H1 (cell line): ENCODE results near the gene CADM2. TPM values are rescaled to one million over a fixed set of nuclear protein-coding genes. Genes with fewer than 3 reads are reported as not detected.
A peak's percentile ranks its signal among the peaks of the same experiment; 100 is the strongest.

Experiments used
- CTCF ChIA-PET: fragments of 300-600 bp; sonication (Branson Sonifier 250); formaldehyde crosslinking; loops from one replicate; lab custom pipeline; 2021; ENCODE audit not compliant: partially characterized antibody; lab: Charles Lee
- POLR2A ChIA-PET: fragments of 300-600 bp; sonication (Branson Sonifier 250); formaldehyde crosslinking; loops from one replicate; lab custom pipeline; 2021; ENCODE audit warnings: inconsistent platforms; ENCODE audit not compliant: partially characterized antibody; lab: Charles Lee
- DNase-seq, 2 experiments: peaks; one replicate each; pipeline versions ENCODE4 v3.0.0 to v3.0.0-alpha.2; 2010 to 2022; ENCODE audit warnings: low spot score in 2 of 2, low read depth in 1 of 2, mixed read lengths in 1 of 2
- FAIRE-seq: peaks from 2 replicates; lab custom pipeline; 2011; peaks lifted over from hg19 to GRCh38; lab: Jason Lieb, UNC
- H2AFZ ChIP-seq: 2 replicates; pipeline ENCODE4 v1.8.1; 2012; ENCODE audit warnings: low read length, inconsistent platforms
- H2AK5ac ChIP-seq: 2 replicates; pipeline ENCODE4 v1.6.1; 2013; ENCODE audit warnings: low read depth, low read length
- H2BK120ac ChIP-seq: replicated peaks from 2 replicates; pipeline ENCODE3; 2013; ENCODE audit warnings: low read depth, low read length, inconsistent platforms
- H2BK12ac ChIP-seq: 2 replicates; pipeline ENCODE4 v1.6.1; 2013; ENCODE audit warnings: low read depth, low read length
- H2BK15ac ChIP-seq: 2 replicates; pipeline ENCODE4 v1.6.1; 2013; ENCODE audit warnings: low read length
- H2BK20ac ChIP-seq: 2 replicates; pipeline ENCODE4 v1.6.1; 2013; ENCODE audit warnings: low read length
- H2BK5ac ChIP-seq: 2 replicates; pipeline ENCODE4 v1.6.1; 2013; ENCODE audit warnings: low read depth, low read length
- H3K14ac ChIP-seq: 2 replicates; pipeline ENCODE4 v1.6.1; 2013; ENCODE audit warnings: inconsistent platforms; ENCODE audit not compliant: insufficient read length
- H3K18ac ChIP-seq: 2 replicates; pipeline ENCODE4 v1.6.1; 2013; ENCODE audit warnings: low read length; ENCODE audit errors: extremely low read depth
- H3K23ac ChIP-seq: 2 replicates; pipeline ENCODE4 v1.6.1; 2013; ENCODE audit warnings: inconsistent platforms; ENCODE audit not compliant: insufficient read length
- H3K23me2 ChIP-seq: 2 replicates; pipeline ENCODE4 v1.6.1; 2013; ENCODE audit warnings: low read depth, low read length
- H3K27ac ChIP-seq: 2 replicates; pipeline ENCODE4 v1.6.1; 2011; ENCODE audit warnings: low read depth, low read length, inconsistent platforms
- H3K27me3 ChIP-seq, 4 experiments: replicated peaks in 1 of 4; 1 replicate in 1 of 4; 2 replicates in 3 of 4; pipeline versions ENCODE4 v1.6.1 to v1.8.1; 2011 to 2013; ENCODE audit warnings: low read length in 3 of 4, mild to moderate bottlenecking in 3 of 4, inconsistent platforms in 2 of 4, mixed read lengths in 2 of 4, moderate library complexity in 1 of 4; ENCODE audit not compliant: control insufficient read depth in 3 of 4, insufficient read depth in 3 of 4; ENCODE audit errors: extremely low read depth in 1 of 4
- H3K36me3 ChIP-seq, 4 experiments: 2 replicates each; pipeline versions ENCODE4 v1.6.1 to v1.8.1; 2011 to 2013; ENCODE audit warnings: mild to moderate bottlenecking in 4 of 4, low read length in 3 of 4, moderate library complexity in 2 of 4, control low read depth in 1 of 4, inconsistent platforms in 1 of 4; ENCODE audit not compliant: insufficient read depth in 4 of 4, control insufficient read depth in 2 of 4
- H3K4ac ChIP-seq: replicated peaks from 2 replicates; pipeline ENCODE3; 2013; ENCODE audit warnings: low read length, low read depth, mixed read lengths, inconsistent platforms; ENCODE audit not compliant: insufficient read length
- H3K4me1 ChIP-seq, 4 experiments: replicated peaks in 1 of 4; 1 replicate in 1 of 4; 2 replicates in 3 of 4; pipeline versions ENCODE4 v1.6.1 to v1.8.1; 2011 to 2013; ENCODE audit warnings: low read length in 3 of 4, inconsistent platforms in 2 of 4, mixed read lengths in 1 of 4; ENCODE audit not compliant: insufficient read depth in 4 of 4, control insufficient read depth in 3 of 4
- H3K4me2 ChIP-seq, 2 experiments: 2 replicates each; pipeline versions ENCODE4 v1.6.1 to v1.8.1; 2011 to 2013; ENCODE audit warnings: low read depth in 2 of 2, low read length in 2 of 2, control low read depth in 1 of 2, inconsistent platforms in 1 of 2, mild to moderate bottlenecking in 1 of 2; ENCODE audit not compliant: insufficient read depth in 1 of 2
- H3K4me3 ChIP-seq, 4 experiments: fragments of 200-600, 300-600 bp in 1 of 4; sonication (generic), shearing (Covaris generic), sonication (Bioruptor Twin) in 1 of 4; 2 replicates each; pipeline versions ENCODE4 v1.5.1 to v1.8.1; 2011 to 2016; ENCODE audit warnings: low read length in 4 of 4, low read depth in 3 of 4, control low read depth in 2 of 4, inconsistent platforms in 2 of 4, mild to moderate bottlenecking in 2 of 4, mixed read lengths in 1 of 4, moderate library complexity in 1 of 4; ENCODE audit not compliant: insufficient read depth in 2 of 4; ENCODE audit errors: extremely low read depth in 1 of 4
- H3K56ac ChIP-seq: replicated peaks from 2 replicates; pipeline ENCODE3; 2013; ENCODE audit warnings: low read depth, mild to moderate bottlenecking, mixed read lengths, low read length, inconsistent platforms; ENCODE audit not compliant: insufficient read length
- H3K79me1 ChIP-seq: 2 replicates; pipeline ENCODE4 v1.6.1; 2013; ENCODE audit warnings: low read depth, low read length, control low read depth
- H3K79me2 ChIP-seq, 2 experiments: 2 replicates each; pipeline versions ENCODE4 v1.6.1 to v1.8.1; 2012 to 2013; ENCODE audit warnings: low read length in 2 of 2, mild to moderate bottlenecking in 2 of 2, inconsistent platforms in 1 of 2; ENCODE audit not compliant: insufficient read depth in 2 of 2, control insufficient read depth in 1 of 2
- H3K9ac ChIP-seq, 4 experiments: replicated peaks in 1 of 4; 1 replicate in 1 of 4; 2 replicates in 3 of 4; pipeline versions ENCODE4 v1.6.1 to v1.8.1; 2011 to 2013; ENCODE audit warnings: low read depth in 3 of 4, low read length in 3 of 4, control low read depth in 2 of 4, mild to moderate bottlenecking in 2 of 4, moderate library complexity in 2 of 4, inconsistent platforms in 1 of 4; ENCODE audit errors: extremely low read depth in 1 of 4
- H3K9me3 ChIP-seq, 2 experiments: 2 replicates each; pipeline versions ENCODE4 v1.6.1 to v1.8.1; 2012 to 2013; ENCODE audit warnings: mild to moderate bottlenecking in 2 of 2, moderate library complexity in 2 of 2, control low read depth in 1 of 2, inconsistent platforms in 1 of 2, low read depth in 1 of 2, low read length in 1 of 2, mixed read lengths in 1 of 2; ENCODE audit not compliant: insufficient read depth in 2 of 2
- H4K20me1 ChIP-seq, 2 experiments: replicated peaks in 1 of 2; 2 replicates each; pipeline versions ENCODE3 to v1.8.1; 2011 to 2013; ENCODE audit warnings: inconsistent platforms in 2 of 2, low read length in 2 of 2, mild to moderate bottlenecking in 1 of 2; ENCODE audit not compliant: insufficient read depth in 2 of 2, control insufficient read depth in 1 of 2
- H4K5ac ChIP-seq: 2 replicates; pipeline ENCODE4 v1.6.1; 2013; ENCODE audit warnings: low read length, low read depth, mixed read lengths, inconsistent platforms; ENCODE audit not compliant: insufficient read length
- H4K8ac ChIP-seq: 2 replicates; pipeline ENCODE4 v1.8.0; 2013; ENCODE audit warnings: mild to moderate bottlenecking, moderate library complexity, low read length, inconsistent platforms; ENCODE audit not compliant: insufficient read depth; ENCODE audit errors: extremely low read depth
- H4K91ac ChIP-seq: replicated peaks from 2 replicates; pipeline ENCODE3; 2013; ENCODE audit warnings: low read length, mixed read lengths, inconsistent platforms; ENCODE audit not compliant: insufficient read length
- CHD2 ChIP-seq: IDR thresholded peaks from 2 replicates; pipeline ENCODE4 v1.6.1; 2012; ENCODE audit warnings: low read length, improper control_type of control experiment
- POU5F1 ChIP-seq: IDR thresholded peaks from 2 replicates; pipeline ENCODE4 v1.6.1; 2011; ENCODE audit warnings: low read depth, mild to moderate bottlenecking, low read length, moderate library complexity
- RAD21 ChIP-seq, 2 experiments: IDR thresholded peaks in 1 of 2; conservative IDR thresholded peaks in 1 of 2; 2 replicates each; pipeline ENCODE4 v1.6.1; 2011; ENCODE audit warnings: low read depth in 2 of 2, low read length in 2 of 2, improper control_type of control experiment in 1 of 2, inconsistent platforms in 1 of 2, mild to moderate bottlenecking in 1 of 2, moderate library complexity in 1 of 2
- WGBS, 2 experiments: shearing (Covaris generic) in 1 of 2; methylation state at CpG; one replicate each; pipeline versions ENCODE4 v1.1.6 to v1.1.7; 2013 to 2015; ENCODE audit warnings: low lambda C conversion rate in 2 of 2, mixed read lengths in 2 of 2, inconsistent platforms in 1 of 2, low coverage in 1 of 2, missing lambda C conversion rate in 1 of 2; ENCODE audit not compliant: insufficient replicate concordance in 2 of 2, insufficient coverage in 1 of 2, insufficient read length in 1 of 2; ENCODE audit errors: extremely low coverage in 1 of 2, missing lambda C conversion rate in 1 of 2; 5-methylcytosine and 5-hydroxymethylcytosine counted together
- polyA plus RNA-seq, 7 experiments: library from polyadenylated mRNA; depleted of rRNA in 3 of 7; stranded (reverse) in 5 of 7; unstranded in 2 of 7; fragments of >200 nt in 5 of 7; fragments of 200-250 nt in 2 of 7; gene quantifications; 1 replicate in 5 of 7; 2 replicates in 1 of 7; 4 replicates in 1 of 7; pipeline versions ENCODE4 v1.2.1 to v1.2.3, GENCODE V29; 2011 to 2013; ENCODE audit warnings: missing spikeins in 2 of 7, mixed read lengths in 2 of 7
- total RNA-seq: library from RNA; stranded (reverse); fragmentation: NEBNext Ultra II Directional; extraction: Animal tissue kit (Norgen Biotek cat#: 25700); gene quantifications from 2 replicates; pipeline ENCODE4 v1.2.1, GENCODE V29; 2021
- TF ChIP-seq, protein P1 (sequence below), 3 experiments: IDR thresholded peaks; 1 replicate in 2 of 3; 2 replicates in 1 of 3; pipeline versions ENCODE4 v1.5.1 to v1.6.1; 2011; ENCODE audit warnings: low read length in 3 of 3, mild to moderate bottlenecking in 3 of 3, inconsistent platforms in 2 of 3, low read depth in 1 of 3, moderate library complexity in 1 of 3; ENCODE audit not compliant: insufficient read depth in 1 of 3; ENCODE audit errors: control extremely low read depth in 1 of 3

CADM2 gene
- total and polyA plus RNA-seq, 2 of the 8 experiments (the other 6 are each of a cell fraction or from before 2014, with no cell fraction given): 14.9 to 20.9 TPM

DNA sequence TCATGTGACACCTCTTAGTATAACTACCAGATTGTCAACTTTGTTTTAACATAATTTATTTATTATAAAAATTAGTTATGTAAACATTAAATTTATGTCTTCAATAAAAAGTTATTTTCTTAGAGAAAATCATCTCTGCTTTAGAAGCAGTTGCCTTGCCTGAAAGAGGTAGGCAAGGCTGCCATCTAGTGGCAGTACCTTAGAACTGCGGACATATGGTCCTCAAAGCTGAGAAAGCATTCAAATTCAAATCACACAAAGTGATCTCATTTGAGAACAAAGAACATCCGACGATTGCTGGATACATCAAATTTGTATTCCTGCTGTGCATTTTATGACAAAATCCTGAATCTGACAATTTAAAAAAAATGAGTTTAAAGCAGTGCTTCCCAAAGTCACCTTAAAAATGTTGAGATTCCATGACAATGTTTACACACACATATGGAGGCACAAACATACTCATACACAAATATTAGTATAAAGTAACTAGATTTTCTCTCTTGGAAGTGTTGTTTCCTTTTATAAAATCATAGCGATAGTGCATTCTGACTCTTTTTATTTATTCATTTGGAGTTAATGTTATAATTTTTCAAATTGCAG is 617.4 kb downstream of the CADM2 start:
- no peak overlapping the region for H3K27ac ChIP-seq
- H3K4me3 ChIP-seq: no peak overlapping the region; a peak in 1 of 8 replicates

More for the DNA sequence above, 617.4 kb downstream of the CADM2 start:
- no peak overlapping the region for H2BK20ac ChIP-seq
- CTCF ChIA-PET: interaction anchor here (0.6 to 1.6 kb wide), 10 partner anchors 9 to 361 kb away, joined by 3 to 9 read pairs (median 3); no protein-coding TSS in a partner anchor
- H3K36me3 ChIP-seq: no peaks in the 10 kb centered on the region
- no peaks in the 10 kb centered on the region for H3K79me1 ChIP-seq
- H4K5ac ChIP-seq: no peak overlapping the region
- H2BK12ac ChIP-seq: no peak overlapping the region
- no peak overlapping the region for H2BK120ac ChIP-seq
- H4K91ac ChIP-seq: no peak overlapping the region
- no peak overlapping the region for H3K9ac ChIP-seq
- H4K20me1 ChIP-seq: no peaks in the 10 kb centered on the region
- H3K14ac ChIP-seq: no peak overlapping the region
- H3K4me2 ChIP-seq: no peak overlapping the region
- no peak overlapping the region for H2AK5ac ChIP-seq
- H3K4me1 ChIP-seq: no peaks in the 10 kb centered on the region
- H3K79me2 ChIP-seq: no peaks in the 10 kb centered on the region
- no peak overlapping the region for H2BK15ac ChIP-seq
- no peaks in the 10 kb centered on the region for H3K23me2 ChIP-seq
- H3K4ac ChIP-seq: no peak overlapping the region
- TF ChIP-seq, protein P1, sequence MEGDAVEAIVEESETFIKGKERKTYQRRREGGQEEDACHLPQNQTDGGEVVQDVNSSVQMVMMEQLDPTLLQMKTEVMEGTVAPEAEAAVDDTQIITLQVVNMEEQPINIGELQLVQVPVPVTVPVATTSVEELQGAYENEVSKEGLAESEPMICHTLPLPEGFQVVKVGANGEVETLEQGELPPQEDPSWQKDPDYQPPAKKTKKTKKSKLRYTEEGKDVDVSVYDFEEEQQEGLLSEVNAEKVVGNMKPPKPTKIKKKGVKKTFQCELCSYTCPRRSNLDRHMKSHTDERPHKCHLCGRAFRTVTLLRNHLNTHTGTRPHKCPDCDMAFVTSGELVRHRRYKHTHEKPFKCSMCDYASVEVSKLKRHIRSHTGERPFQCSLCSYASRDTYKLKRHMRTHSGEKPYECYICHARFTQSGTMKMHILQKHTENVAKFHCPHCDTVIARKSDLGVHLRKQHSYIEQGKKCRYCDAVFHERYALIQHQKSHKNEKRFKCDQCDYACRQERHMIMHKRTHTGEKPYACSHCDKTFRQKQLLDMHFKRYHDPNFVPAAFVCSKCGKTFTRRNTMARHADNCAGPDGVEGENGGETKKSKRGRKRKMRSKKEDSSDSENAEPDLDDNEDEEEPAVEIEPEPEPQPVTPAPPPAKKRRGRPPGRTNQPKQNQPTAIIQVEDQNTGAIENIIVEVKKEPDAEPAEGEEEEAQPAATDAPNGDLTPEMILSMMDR (IDR thresholded peaks at IDR 0.05; ENCODE audit: control extremely low read depth in 1 of 3, insufficient read depth in 1 of 3, low read depth in 1 of 3, low read length in 3 of 3): peak in 2 of 3 experiments; percentile 59 to 80; a peak in 3 of 4 replicates
- TF ChIP-seq RAD21 (IDR thresholded peaks at IDR 0.05 in 1 of 2, conservative IDR thresholded peaks at IDR 0.05 in 1 of 2; ENCODE audit: low read depth in 2 of 2, low read length in 2 of 2): peak; percentile 90
- no peak for TF ChIP-seq CHD2
- 0 out of 2 replicates have a peak, but pooled peaks have one; percentile 6 for TF ChIP-seq POU5F1
- no peaks in the 10 kb centered on the region for H3K9me3 ChIP-seq
- H3K56ac ChIP-seq: no peak overlapping the region
- peak; percentile 85 for FAIRE-seq
- no peak overlapping the region for H2AFZ ChIP-seq
- H3K27me3 ChIP-seq: no peaks in the 10 kb centered on the region
- POLR2A ChIA-PET: no interaction called here
- no peak overlapping the region for H3K18ac ChIP-seq
- no peak overlapping the region for H4K8ac ChIP-seq
- WGBS, 2 experiments: 18% methylated on average over 4 of the region's 4 CpGs; no CpG with 5 or more reads in 1 of the 2 experiments
- no peak overlapping the region for H2BK5ac ChIP-seq
- H3K23ac ChIP-seq: no peak overlapping the region
- DNase-seq: peak; percentile 39 to 68
